Measurements from ENCODE around the gene ADCYAP1R1. TPM values are rescaled to one million over a fixed set of nuclear protein-coding genes. Genes with fewer than 3 reads are reported as not detected.

ADCYAP1R1 gene
- total and polyA plus RNA-seq, 2 donors (not counting 1 experiment from before 2014, with no cell fraction given) = not detected

DNA sequence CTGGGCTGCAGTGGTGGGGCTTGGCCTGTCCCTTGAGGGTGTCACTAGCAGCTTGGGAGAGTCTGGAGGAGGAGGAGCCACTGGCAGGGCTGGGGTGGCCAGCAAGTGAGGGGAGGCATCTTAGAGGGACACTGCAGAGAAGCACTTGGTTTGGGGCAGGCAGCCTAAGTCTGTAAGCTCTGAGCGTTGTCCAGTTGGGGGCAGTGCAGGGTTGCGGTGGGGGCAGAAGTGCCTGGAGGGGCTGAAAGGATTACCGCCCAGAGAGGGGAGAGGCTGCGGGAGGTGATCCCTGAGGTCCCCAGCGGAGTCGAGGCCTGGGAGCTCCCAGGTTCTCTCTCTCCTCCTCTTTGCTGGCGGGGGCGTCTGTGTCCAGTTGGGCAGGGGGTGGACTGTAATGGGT lies 7.4 kb downstream of the ADCYAP1R1 start:
- CTCF ChIA-PET = no interaction called here
- H3K79me2 ChIP-seq (ENCODE audit: control insufficient read depth, insufficient read depth, low read length) = no peaks in the 10 kb centered on the region
- DNase-seq (no peak), ATAC-seq (ENCODE audit: low read depth) (no peak)
- Mint-ChIP-seq H3K27ac (no peak overlapping the region), H3K9me3 (ENCODE audit: insufficient read depth) (no peaks in the 10 kb centered on the region), H3K27me3 (no peaks in the 10 kb centered on the region), H3K4me3 (no peak overlapping the region), H3K4me1 (no peaks in the 10 kb centered on the region)
- WGBS (ENCODE audit: insufficient coverage) = 88% methylated on average over 6 of the region's 8 CpGs
- no peak overlapping the region for H3K9ac ChIP-seq (ENCODE audit: low read length)
- TF ChIP-seq, protein P1, sequence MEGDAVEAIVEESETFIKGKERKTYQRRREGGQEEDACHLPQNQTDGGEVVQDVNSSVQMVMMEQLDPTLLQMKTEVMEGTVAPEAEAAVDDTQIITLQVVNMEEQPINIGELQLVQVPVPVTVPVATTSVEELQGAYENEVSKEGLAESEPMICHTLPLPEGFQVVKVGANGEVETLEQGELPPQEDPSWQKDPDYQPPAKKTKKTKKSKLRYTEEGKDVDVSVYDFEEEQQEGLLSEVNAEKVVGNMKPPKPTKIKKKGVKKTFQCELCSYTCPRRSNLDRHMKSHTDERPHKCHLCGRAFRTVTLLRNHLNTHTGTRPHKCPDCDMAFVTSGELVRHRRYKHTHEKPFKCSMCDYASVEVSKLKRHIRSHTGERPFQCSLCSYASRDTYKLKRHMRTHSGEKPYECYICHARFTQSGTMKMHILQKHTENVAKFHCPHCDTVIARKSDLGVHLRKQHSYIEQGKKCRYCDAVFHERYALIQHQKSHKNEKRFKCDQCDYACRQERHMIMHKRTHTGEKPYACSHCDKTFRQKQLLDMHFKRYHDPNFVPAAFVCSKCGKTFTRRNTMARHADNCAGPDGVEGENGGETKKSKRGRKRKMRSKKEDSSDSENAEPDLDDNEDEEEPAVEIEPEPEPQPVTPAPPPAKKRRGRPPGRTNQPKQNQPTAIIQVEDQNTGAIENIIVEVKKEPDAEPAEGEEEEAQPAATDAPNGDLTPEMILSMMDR (IDR thresholded peaks at IDR 0.05) = no peak
- no peak for TF ChIP-seq EZH2 (IDR thresholded peaks at IDR 0.05; ENCODE audit: borderline replicate concordance, insufficient read depth, low read depth, low read length, poor library complexity, severe bottlenecking)
- H3K27me3 ChIP-seq (replicated peaks in 1 of 4; ENCODE audit: control extremely low read depth in 1 of 4, control insufficient read depth in 3 of 4, insufficient read depth in 4 of 4, low read length in 3 of 4) = peaks cover 0 to 2% (median 0%) of the 10 kb centered on the region in 4 experiments
- H3K36me3 ChIP-seq (replicated peaks in 1 of 2; ENCODE audit: control extremely low read depth in 1 of 2, control insufficient read depth in 1 of 2, extremely low read depth in 1 of 2, insufficient read depth in 2 of 2, low read length in 1 of 2) = no peaks in the 10 kb centered on the region
- no peak overlapping the region for H3K27ac ChIP-seq (ENCODE audit: low read length in 2 of 2)
- no peaks in the 10 kb centered on the region for H3K9me3 ChIP-seq (ENCODE audit: control extremely low read depth in 1 of 3, control insufficient read depth in 2 of 3, insufficient read depth in 1 of 3, low read length in 2 of 3)
- H4K20me1 ChIP-seq (ENCODE audit: control insufficient read depth, insufficient read depth, low read length, poor library complexity, severe bottlenecking) = no peaks in the 10 kb centered on the region
- intact Hi-C loops (cut with micrococcal nuclease) = no loop called here
- H3K4me1 ChIP-seq (ENCODE audit: control insufficient read depth in 2 of 2, insufficient read depth in 2 of 2, low read length in 2 of 2) = no peaks in the 10 kb centered on the region
- H3K4me2 ChIP-seq (replicated peaks; ENCODE audit: low read depth, low read length, poor library complexity, severe bottlenecking) = no peak overlapping the region
- POLR2A ChIA-PET = no interaction called here
- H3K4me3 ChIP-seq (ENCODE audit: control extremely low read depth in 1 of 5, extremely low read depth in 1 of 5, insufficient read depth in 1 of 5, low read depth in 2 of 5, low read length in 4 of 5) = no peak overlapping the region
- H2AFZ ChIP-seq (ENCODE audit: insufficient read depth, low read depth, low read length, poor library complexity, severe bottlenecking) = no peak overlapping the region

DNA sequence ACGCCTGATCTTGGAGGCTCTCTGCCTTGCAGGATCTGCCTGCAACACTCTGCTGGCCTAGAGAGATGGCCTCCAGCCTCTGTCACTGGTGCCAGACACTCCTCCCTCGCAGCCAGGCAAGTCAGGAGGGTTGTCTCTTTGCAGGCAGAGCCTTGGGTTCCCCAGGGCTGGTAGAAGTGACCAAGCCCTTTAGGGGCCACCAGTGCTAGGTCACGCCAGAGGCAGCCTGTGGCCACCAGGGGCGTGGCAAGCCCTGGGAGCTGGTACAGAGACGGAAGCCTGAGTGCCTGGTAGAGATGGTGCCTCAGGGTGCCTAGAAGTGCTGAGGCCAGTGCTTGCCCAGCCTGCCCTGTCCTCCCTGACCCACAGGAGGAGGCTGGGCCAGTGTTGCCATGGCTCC lies 9.1 kb downstream of the ADCYAP1R1 start:
- Histone ChIP-seq H3K4me1 (ENCODE audit: control insufficient read depth in 2 of 2, insufficient read depth in 2 of 2, low read length in 2 of 2) (no peaks in the 10 kb centered on the region), H2AFZ (ENCODE audit: insufficient read depth, low read depth, low read length, poor library complexity, severe bottlenecking) (no peak overlapping the region)

More for the DNA sequence above, 9.1 kb downstream of the ADCYAP1R1 start:
- H3K27me3 Mint-ChIP-seq = peaks cover 3% of the 10 kb centered on the region
- H3K9me3 Mint-ChIP-seq (ENCODE audit: insufficient read depth) = no peaks in the 10 kb centered on the region
- no peak for ATAC-seq (ENCODE audit: low read depth)
- no peak for DNase-seq
- H3K9me3 ChIP-seq (ENCODE audit: control extremely low read depth in 1 of 3, control insufficient read depth in 2 of 3, insufficient read depth in 1 of 3, low read length in 2 of 3) = no peaks in the 10 kb centered on the region
- TF ChIP-seq, protein P1 (IDR thresholded peaks at IDR 0.05) = no peak
- TF ChIP-seq EZH2 (IDR thresholded peaks at IDR 0.05; ENCODE audit: borderline replicate concordance, insufficient read depth, low read depth, low read length, poor library complexity, severe bottlenecking) = no peak
- no peaks in the 10 kb centered on the region for H3K79me2 ChIP-seq (ENCODE audit: control insufficient read depth, insufficient read depth, low read length)
- H3K27ac ChIP-seq (ENCODE audit: low read length in 2 of 2) = no peak overlapping the region
- H3K27me3 ChIP-seq (replicated peaks in 1 of 4; ENCODE audit: control extremely low read depth in 1 of 4, control insufficient read depth in 3 of 4, insufficient read depth in 4 of 4, low read length in 3 of 4) = no peaks in the 10 kb centered on the region
- 80% methylated on average over 5 of the region's 5 CpGs for WGBS (ENCODE audit: insufficient coverage)
- no peaks in the 10 kb centered on the region for H3K4me1 Mint-ChIP-seq
- H3K27ac Mint-ChIP-seq = no peak overlapping the region
- intact Hi-C loops (cut with micrococcal nuclease) = no loop called here
- no peak overlapping the region for H3K4me2 ChIP-seq (replicated peaks; ENCODE audit: low read depth, low read length, poor library complexity, severe bottlenecking)
- no peaks in the 10 kb centered on the region for H3K36me3 ChIP-seq (replicated peaks in 1 of 2; ENCODE audit: control extremely low read depth in 1 of 2, control insufficient read depth in 1 of 2, extremely low read depth in 1 of 2, insufficient read depth in 2 of 2, low read length in 1 of 2)
- no peaks in the 10 kb centered on the region for H4K20me1 ChIP-seq (ENCODE audit: control insufficient read depth, insufficient read depth, low read length, poor library complexity, severe bottlenecking)
- CTCF ChIA-PET = no interaction called here
- H3K4me3 Mint-ChIP-seq = no peak overlapping the region
- H3K4me3 ChIP-seq (ENCODE audit: control extremely low read depth in 1 of 5, extremely low read depth in 1 of 5, insufficient read depth in 1 of 5, low read depth in 2 of 5, low read length in 4 of 5) = no peak overlapping the region
- POLR2A ChIA-PET = no interaction called here
- H3K9ac ChIP-seq (ENCODE audit: low read length) = no peak overlapping the region
